Pancreas (tissue), 10 donors: ENCODE measurements around the gene MLXIPL. TPM values are rescaled to one million over a fixed set of nuclear protein-coding genes. Genes with fewer than 3 reads are reported as not detected.

Experiments used
- ATAC-seq, 4 donors: fragments of 200-7000 bp; cut with Tn5 transposase; one replicate each; pipeline versions ENCODE4 v1.8.0 to v1.9.1; 2020; ENCODE audit warnings: mild to moderate bottlenecking in 4 of 4, moderate library complexity in 4 of 4
- DNase-seq, 6 donors: peaks; one replicate each; pipeline ENCODE4 v3.0.0-alpha.2; 2020
- FAIRE-seq: peaks from 2 replicates; lab custom pipeline; 2012; peaks lifted over from hg19 to GRCh38; lab: Jason Lieb, UNC
- H3K27ac ChIP-seq, 4 donors: fragments of 200-600 bp; sonication (generic); 1 replicate in 3 of 4; 2 replicates in 1 of 4; pipeline versions ENCODE4 v1.5.0 to v1.8.0; 2020
- H3K27me3 ChIP-seq, 4 donors: fragments of 200-600 bp; one replicate each; pipeline ENCODE4 v1.8.0; 2021
- H3K36me3 ChIP-seq, 3 donors: fragments of 200-600 bp; sonication (generic) in 1 of 3; one replicate each; pipeline versions ENCODE4 v1.5.0 to v1.8.0; 2020 to 2021
- H3K4me1 ChIP-seq, 3 donors: fragments of 200-600 bp; one replicate each; pipeline ENCODE4 v1.8.0; 2021
- H3K4me3 ChIP-seq, 4 donors: fragments of 200-600 bp; sonication (generic) in 2 of 4; one replicate each; pipeline versions ENCODE4 v1.5.0 to v1.8.0; 2020 to 2021
- H3K9me3 ChIP-seq, 4 donors: fragments of 200-600 bp; one replicate each; pipeline ENCODE4 v1.8.0; 2021
- WGBS, 2 donors: extraction: QIAGEN DNeasy Blood & Tissue Kit; methylation state at CpG; one replicate each; pipeline ENCODE4 v1.1.7; 2013; 5-methylcytosine and 5-hydroxymethylcytosine counted together
- intact Hi-C, 3 donors: fragments of 100-400 bp; cut with DNase I; formaldehyde crosslinking; loops; one replicate each; pipeline versions ENCODE4 v1.11.1 to v1.14.2; 2022
- polyA plus RNA-seq, 2 donors: library from polyadenylated mRNA; stranded (reverse); fragments of 200-250 nt; gene quantifications; one replicate each; pipeline ENCODE4 v1.2.3, GENCODE V29; 2013
- total RNA-seq, 6 donors: library from RNA; stranded (reverse); fragmentation: NEBNext Ultra II Directional in 4 of 6; extraction: Animal tissue kit (Norgen Biotek cat#: 25700) in 4 of 6; gene quantifications; one replicate each; pipeline versions ENCODE4 v1.2.1 to v1.2.4, GENCODE V29; 2021 to 2023
- TF ChIP-seq, protein P1 (sequence below), 4 donors: fragments of 200-600 bp; sonication (generic) in 3 of 4; IDR thresholded peaks; one replicate each; pipeline versions ENCODE4 v1.5.0 to v1.8.0; 2021; ENCODE audit warnings: antibody characterized with exemption in 4 of 4
- donor health status: healthy with polysubstance abuse.
- donor health status: DM: no; HTN: no; CAD: no; lungs with moderate emphysema.
- donor health status: DM: no; HTN: no; CAD: no.
- donor health status: control.
- donor health status: control.
- donor health status: Bipolar disorder and iron deficiency.
- donor health status: DM: yes; HTN: yes; CAD: no.
- donor health status: DM: no; HTN: no; CAD: no.
- donor health status: DM: no; HTN: no; CAD: no.
- donor health status: DM: yes; HTN: yes; CAD: no.

MLXIPL gene
- total and polyA plus RNA-seq, 8 donors: 8.8 to 176 (median 24.5) TPM

DNA sequence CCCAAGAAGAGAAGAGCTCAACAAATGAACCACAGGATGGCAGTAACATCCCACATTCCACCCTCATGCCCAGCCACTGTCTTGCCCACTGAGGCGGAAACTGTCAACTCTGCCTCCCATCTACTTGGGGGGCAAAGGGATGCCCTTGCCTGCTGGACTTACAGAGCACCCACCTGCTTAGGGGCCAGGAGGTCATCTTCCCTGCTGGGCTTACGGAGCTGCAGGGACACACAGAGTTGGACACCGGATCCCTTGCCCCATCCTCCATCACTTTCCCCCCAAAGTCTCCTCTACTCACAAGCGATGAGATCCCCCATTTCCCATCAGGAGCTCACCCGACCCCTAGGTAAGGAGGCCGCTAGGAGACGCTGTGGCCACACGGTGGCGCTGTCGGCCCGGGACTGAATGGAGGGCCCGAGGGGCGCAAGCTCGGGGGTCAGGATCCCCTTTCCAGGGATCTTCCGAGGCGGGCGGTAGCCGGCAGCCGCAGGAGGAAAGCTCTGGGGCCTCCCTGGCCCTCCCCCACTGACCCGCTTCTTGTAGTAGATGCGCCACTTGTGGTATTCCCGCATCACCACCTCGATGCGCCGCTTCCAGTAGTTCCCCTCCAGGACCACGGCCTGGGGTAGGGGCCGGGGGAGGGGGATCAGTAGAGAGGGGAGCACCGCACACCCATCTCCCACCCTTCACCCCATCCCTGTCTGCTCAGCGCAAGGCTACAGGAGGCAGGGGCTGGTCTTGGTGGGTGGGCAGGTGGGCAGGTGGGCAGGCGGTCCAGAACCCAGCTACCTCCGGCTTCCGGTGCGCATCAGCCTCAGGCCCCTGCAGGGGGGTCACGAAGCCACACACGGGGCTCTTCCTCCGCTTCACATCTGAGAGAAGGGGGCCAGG, 17.3 kb downstream of the MLXIPL start:
- intact Hi-C loops: loop anchor here in 2 of 3 donors (5.0 to 10.0 kb wide), 3 partner anchors 118 to 250 kb away; no protein-coding TSS in a partner anchor
- H3K4me3 ChIP-seq: no peak overlapping the region
- no peak for FAIRE-seq
- DNase-seq: peak in 5 of 6 donors; percentile 27 to 88 (median 64)
- no peaks in the 10 kb centered on the region for H3K9me3 ChIP-seq
- H3K27me3 ChIP-seq: no peaks in the 10 kb centered on the region
- no peaks in the 10 kb centered on the region for H3K36me3 ChIP-seq
- ATAC-seq: peak; percentile 66 to 83 (median 72)
- no peaks in the 10 kb centered on the region for H3K4me1 ChIP-seq
- no peak overlapping the region for H3K27ac ChIP-seq
- 33% methylated on average over 33 to 36 of the region's 36 CpGs for WGBS, 2 donors
- TF ChIP-seq, protein P1, sequence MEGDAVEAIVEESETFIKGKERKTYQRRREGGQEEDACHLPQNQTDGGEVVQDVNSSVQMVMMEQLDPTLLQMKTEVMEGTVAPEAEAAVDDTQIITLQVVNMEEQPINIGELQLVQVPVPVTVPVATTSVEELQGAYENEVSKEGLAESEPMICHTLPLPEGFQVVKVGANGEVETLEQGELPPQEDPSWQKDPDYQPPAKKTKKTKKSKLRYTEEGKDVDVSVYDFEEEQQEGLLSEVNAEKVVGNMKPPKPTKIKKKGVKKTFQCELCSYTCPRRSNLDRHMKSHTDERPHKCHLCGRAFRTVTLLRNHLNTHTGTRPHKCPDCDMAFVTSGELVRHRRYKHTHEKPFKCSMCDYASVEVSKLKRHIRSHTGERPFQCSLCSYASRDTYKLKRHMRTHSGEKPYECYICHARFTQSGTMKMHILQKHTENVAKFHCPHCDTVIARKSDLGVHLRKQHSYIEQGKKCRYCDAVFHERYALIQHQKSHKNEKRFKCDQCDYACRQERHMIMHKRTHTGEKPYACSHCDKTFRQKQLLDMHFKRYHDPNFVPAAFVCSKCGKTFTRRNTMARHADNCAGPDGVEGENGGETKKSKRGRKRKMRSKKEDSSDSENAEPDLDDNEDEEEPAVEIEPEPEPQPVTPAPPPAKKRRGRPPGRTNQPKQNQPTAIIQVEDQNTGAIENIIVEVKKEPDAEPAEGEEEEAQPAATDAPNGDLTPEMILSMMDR (IDR thresholded peaks at IDR 0.05): peak; percentile 83 to 95 (median 88)

DNA sequence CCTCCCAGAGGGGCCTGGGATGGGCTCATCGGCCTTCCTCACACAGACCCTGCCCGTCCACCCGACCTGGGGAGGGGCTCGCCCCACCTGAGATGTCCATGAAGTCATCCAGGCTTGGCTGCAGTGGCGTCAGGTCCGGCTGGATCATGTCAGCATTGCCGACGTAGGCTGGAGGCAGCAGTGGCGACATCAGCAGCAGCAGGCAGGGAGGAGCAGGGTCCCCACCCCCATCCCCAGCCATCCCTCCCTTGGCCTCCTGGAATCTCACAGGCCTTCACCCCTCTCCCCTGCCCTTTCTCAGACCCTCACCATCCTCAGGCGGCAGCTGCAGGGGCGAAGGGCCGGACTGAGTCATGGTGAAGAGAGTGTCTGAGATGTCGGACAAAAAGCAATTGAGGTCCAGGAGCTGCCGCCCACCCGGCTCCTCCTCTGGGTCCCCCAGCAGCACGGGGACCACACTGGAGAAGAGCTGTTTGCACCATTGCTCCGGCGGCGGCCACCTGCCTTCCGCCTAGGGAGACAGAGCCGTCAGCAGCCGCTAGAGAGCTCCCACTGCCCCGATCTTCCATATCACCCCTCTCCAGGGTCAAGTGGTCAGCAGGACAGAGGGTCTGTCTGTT, 18.6 kb downstream of the MLXIPL start:
- no peak overlapping the region for H3K4me3 ChIP-seq
- H3K27ac ChIP-seq: no peak overlapping the region
- ATAC-seq (no peak), FAIRE-seq (no peak), DNase-seq (no peak)
- no peaks in the 10 kb centered on the region for H3K4me1 ChIP-seq
- H3K36me3 ChIP-seq: no peaks in the 10 kb centered on the region
- TF ChIP-seq, protein P1 (IDR thresholded peaks at IDR 0.05): no peak
- WGBS, 2 donors: 79 to 83% methylated on average over 21 to 23 of the region's 23 CpGs
- intact Hi-C loops: loop anchor here in 2 of 3 donors (5.0 to 10.0 kb wide), 3 partner anchors 119 to 252 kb away; no protein-coding TSS in a partner anchor
- no peaks in the 10 kb centered on the region for H3K27me3 ChIP-seq
- H3K9me3 ChIP-seq: no peaks in the 10 kb centered on the region

DNA sequence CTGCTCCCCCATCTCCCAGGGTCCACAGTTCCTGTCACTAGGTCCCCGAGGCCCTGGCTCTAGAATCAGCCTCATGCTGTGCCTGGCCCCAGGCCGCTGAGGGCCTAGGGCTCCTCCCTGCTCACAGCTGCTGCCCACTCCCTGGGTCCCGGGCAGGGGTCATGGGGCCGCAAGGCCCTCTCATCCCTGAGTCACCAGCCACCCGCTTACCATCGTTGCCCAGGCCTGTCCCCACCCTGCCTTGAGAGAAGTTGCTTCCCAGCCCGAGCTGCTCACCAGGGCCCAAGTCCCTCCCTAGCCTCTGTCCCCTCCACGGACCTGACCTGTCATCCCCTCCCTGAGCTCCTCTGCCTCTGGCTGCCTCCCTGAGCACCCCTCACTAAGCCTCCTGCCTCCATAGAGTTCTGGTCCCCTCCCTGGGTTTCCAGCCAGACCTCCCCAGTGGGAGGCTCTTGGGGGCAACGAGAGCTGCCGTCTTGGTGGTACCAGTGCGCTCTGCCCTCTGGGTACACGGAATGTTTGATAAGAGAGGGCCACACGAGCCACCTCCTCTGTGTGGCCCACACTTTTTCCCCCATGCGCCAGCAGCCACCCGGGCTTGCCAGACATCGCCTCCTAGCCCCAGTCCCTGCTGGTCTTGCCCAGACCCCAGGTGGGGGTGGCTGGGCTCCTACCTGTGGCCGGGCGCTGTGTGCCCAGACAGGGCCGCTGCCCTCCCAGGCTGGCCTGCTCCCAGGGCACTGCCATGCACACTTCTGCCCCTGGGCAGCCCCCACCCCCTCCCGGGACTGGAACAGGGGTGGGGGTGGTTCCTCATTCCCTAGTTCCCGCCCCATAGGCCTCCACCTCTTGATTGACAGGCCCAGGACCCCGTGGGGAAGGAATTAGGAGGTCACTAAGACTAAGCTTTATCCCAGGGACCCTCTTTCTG, 21.3 kb downstream of the MLXIPL start:
- H3K9me3 ChIP-seq: no peaks in the 10 kb centered on the region
- DNase-seq: no peak
- intact Hi-C loops: loop anchor here in 2 of 3 donors (5.0 to 10.0 kb wide), 2 partner anchors 119 to 122 kb away; no protein-coding TSS in a partner anchor
- no peak overlapping the region for H3K27ac ChIP-seq
- no peaks in the 10 kb centered on the region for H3K27me3 ChIP-seq
- no peak for FAIRE-seq
- no peaks in the 10 kb centered on the region for H3K4me1 ChIP-seq
- ATAC-seq: peak in 3 of 4 donors; percentile 5 to 30 (median 11)
- WGBS, 2 donors: 30 to 48% methylated on average over 22 of the region's 22 CpGs
- TF ChIP-seq, protein P1 (IDR thresholded peaks at IDR 0.05): no peak
- H3K36me3 ChIP-seq: no peaks in the 10 kb centered on the region
- no peak overlapping the region for H3K4me3 ChIP-seq

DNA sequence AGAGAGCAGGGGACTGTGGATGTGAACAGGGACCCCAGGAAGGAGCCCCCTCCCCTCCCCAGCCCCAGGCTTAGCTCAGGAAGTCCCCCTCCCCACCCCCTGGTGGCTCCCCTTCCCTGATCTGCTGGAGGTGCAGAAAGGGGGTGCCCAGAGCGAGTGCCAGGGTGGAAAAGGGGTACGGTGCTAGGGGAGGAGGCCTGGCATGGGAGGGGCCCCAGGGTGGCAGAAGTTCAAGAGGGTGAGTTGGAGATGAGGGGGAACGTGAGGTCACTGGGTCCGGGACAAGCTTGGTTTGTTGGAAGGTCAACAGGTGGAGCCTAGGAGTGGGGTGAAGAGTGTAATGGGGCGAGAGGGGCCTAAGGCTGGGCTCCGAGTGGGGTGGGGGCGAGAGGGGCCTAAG, 24.4 kb downstream of the MLXIPL start:
- intact Hi-C loops: loop anchor here in 2 of 3 donors (5.0 to 10.0 kb wide), 2 partner anchors 122 to 125 kb away; no protein-coding TSS in a partner anchor
- no peaks in the 10 kb centered on the region for H3K36me3 ChIP-seq
- ATAC-seq (no peak), FAIRE-seq (no peak), DNase-seq (no peak)
- 40 to 42% methylated on average over 7 of the region's 7 CpGs for WGBS, 2 donors
- H3K27ac ChIP-seq: no peak overlapping the region
- TF ChIP-seq, protein P1 (IDR thresholded peaks at IDR 0.05): no peak
- H3K9me3 ChIP-seq: no peaks in the 10 kb centered on the region
- H3K27me3 ChIP-seq: no peaks in the 10 kb centered on the region
- H3K4me3 ChIP-seq: no peak overlapping the region
- no peaks in the 10 kb centered on the region for H3K4me1 ChIP-seq
